GM12878 (cell line): ENCODE measurements around the gene DMAC2. TPM values are rescaled to one million over a fixed set of nuclear protein-coding genes. Genes with fewer than 3 reads are reported as not detected.
A peak's percentile ranks its signal among the peaks of the same experiment; 100 is the strongest.

Experiments
- ETV6 ChIP-seq, 2 experiments: fragments of 450-650 bp in 1 of 2; IDR thresholded peaks in 1 of 2; conservative IDR thresholded peaks in 1 of 2; 2 replicates each; pipeline ENCODE4 v1.6.1; 2014; ENCODE audit warnings: antibody characterized with exemption in 1 of 2, borderline replicate concordance in 1 of 2, low read depth in 1 of 2, mild to moderate bottlenecking in 1 of 2, moderate library complexity in 1 of 2
- EZH2 ChIP-seq: IDR thresholded peaks from 2 replicates; pipeline ENCODE4 v1.6.1; 2012; ENCODE audit warnings: low read depth, mild to moderate bottlenecking, control low read depth, inconsistent platforms, low read length, borderline replicate concordance; ENCODE audit not compliant: control insufficient read depth
- KAT2A ChIP-seq: conservative IDR thresholded peaks from 2 replicates; pipeline ENCODE4 v1.6.1; 2011; ENCODE audit warnings: low read depth, low read length; ENCODE audit not compliant: control insufficient read depth
- MXI1 ChIP-seq: fragments of 150-350 bp; IDR thresholded peaks from 2 replicates; pipeline ENCODE4 v1.6.1; 2011; ENCODE audit warnings: low read depth, mild to moderate bottlenecking, inconsistent platforms, low read length, improper control_type of control experiment
- NFIC ChIP-seq: IDR thresholded peaks from 2 replicates; pipeline ENCODE4 v1.6.1; 2012; ENCODE audit warnings: low read depth, mild to moderate bottlenecking, inconsistent platforms, low read length, moderate library complexity
- NFYA ChIP-seq: IDR thresholded peaks from 2 replicates; pipeline ENCODE4 v1.6.1; 2011; ENCODE audit warnings: low read depth, mild to moderate bottlenecking, low read length, improper control_type of control experiment, borderline replicate concordance
- NRF1 ChIP-seq: conservative IDR thresholded peaks from 2 replicates; pipeline ENCODE4 v1.6.1; 2011; ENCODE audit warnings: mild to moderate bottlenecking, low read depth, low read length, improper control_type of control experiment
- PAX5 ChIP-seq: IDR thresholded peaks from 2 replicates; pipeline ENCODE4 v1.6.1; 2011; ENCODE audit warnings: low read depth, low read length, borderline replicate concordance
- RFX5 ChIP-seq: IDR thresholded peaks from 2 replicates; pipeline ENCODE4 v1.6.1; 2011; ENCODE audit warnings: low read depth, low read length, improper control_type of control experiment
- SMC3 ChIP-seq: IDR thresholded peaks from 2 replicates; pipeline ENCODE4 v1.6.1; 2011; ENCODE audit warnings: low read length, improper control_type of control experiment, borderline replicate concordance
- STAT1 ChIP-seq: fragments of 450-650 bp; conservative IDR thresholded peaks from 2 replicates; pipeline ENCODE4 v1.6.1; 2014; ENCODE audit warnings: antibody characterized with exemption, mild to moderate bottlenecking
- TBL1XR1 ChIP-seq: IDR thresholded peaks from 2 replicates; pipeline ENCODE4 v1.6.1; 2012; ENCODE audit warnings: low read depth, low read length, improper control_type of control experiment
- TCF3 ChIP-seq: IDR thresholded peaks from 2 replicates; pipeline ENCODE4 v1.6.1; 2012; ENCODE audit warnings: low read depth, mild to moderate bottlenecking, low read length, borderline replicate concordance; ENCODE audit not compliant: insufficient read depth
- WRNIP1 ChIP-seq: IDR thresholded peaks from 2 replicates; pipeline ENCODE4 v1.6.1; 2011; ENCODE audit warnings: low read depth, low read length, improper control_type of control experiment, borderline replicate concordance
- ZNF217 ChIP-seq: fragments of 450-650 bp; IDR thresholded peaks from 2 replicates; pipeline ENCODE4 v1.6.1; 2017; ENCODE audit warnings: antibody characterized with exemption, mild to moderate bottlenecking
- ZNF622 ChIP-seq: fragments of 450-650 bp; IDR thresholded peaks from 2 replicates; pipeline ENCODE4 v1.6.1; 2017; ENCODE audit warnings: mild to moderate bottlenecking, inconsistent platforms
- polyA plus RNA-seq, 11 experiments: library from polyadenylated mRNA; depleted of rRNA in 4 of 11; unstranded in 6 of 11; stranded (reverse) in 5 of 11; fragments of >200 nt; fragmentation: Nextera tagmentation in 4 of 11; fragmentation: Illumina TruSeq in 1 of 11; extraction: Ambion mirVana in 4 of 11; extraction: Trizol in 1 of 11; gene quantifications; 1 replicate in 1 of 11; 2 replicates in 10 of 11; pipeline versions ENCODE4 v1.2.1 to v1.2.3, GENCODE V29; 2011 to 2016; ENCODE audit warnings: inconsistent platforms in 2 of 11, missing spikeins in 2 of 11, low read depth in 1 of 11
- total RNA-seq, 4 experiments: library from RNA; depleted of rRNA in 3 of 4; stranded (reverse); fragments of >200 nt in 3 of 4; fragmentation: Illumina TruSeq in 1 of 4; extraction: Trizol in 1 of 4; gene quantifications; 2 replicates each; pipeline versions ENCODE4 v1.2.1 to v1.2.3, GENCODE V29; 2013 to 2021
- TF ChIP-seq, protein P1 (sequence below): fragments of 450-650 bp; IDR thresholded peaks from 2 replicates; pipeline ENCODE4 v1.6.1; 2017; ENCODE audit warnings: borderline replicate concordance
- TF ChIP-seq, protein P2 (sequence below): IDR thresholded peaks from 2 replicates; pipeline ENCODE4 v1.6.1; 2012; ENCODE audit warnings: low read depth, low read length, improper control_type of control experiment
- TF ChIP-seq, protein P3 (sequence below): fragments of 450-650 bp; formaldehyde crosslinking; IDR thresholded peaks from 2 replicates; pipeline ENCODE4 v1.4.0; 2022; ENCODE audit warnings: mild to moderate bottlenecking, moderate library complexity
- TF ChIP-seq, protein P4 (sequence below): IDR thresholded peaks from 2 replicates; pipeline ENCODE4 v1.6.1; 2012; ENCODE audit warnings: low read depth, low read length, improper control_type of control experiment
- TF ChIP-seq, protein P5 (sequence below): fragments of 150-350 bp; IDR thresholded peaks from 2 replicates; pipeline ENCODE4 v1.6.1; 2014; ENCODE audit warnings: mild to moderate bottlenecking, low read depth, low read length

Gene DMAC2
- total and polyA plus RNA-seq, 10 of the 15 experiments (the other 5 are each of a cell fraction or from before 2014, with no cell fraction given) = 10.8 to 57.2 (median 42.7) TPM

DNA sequence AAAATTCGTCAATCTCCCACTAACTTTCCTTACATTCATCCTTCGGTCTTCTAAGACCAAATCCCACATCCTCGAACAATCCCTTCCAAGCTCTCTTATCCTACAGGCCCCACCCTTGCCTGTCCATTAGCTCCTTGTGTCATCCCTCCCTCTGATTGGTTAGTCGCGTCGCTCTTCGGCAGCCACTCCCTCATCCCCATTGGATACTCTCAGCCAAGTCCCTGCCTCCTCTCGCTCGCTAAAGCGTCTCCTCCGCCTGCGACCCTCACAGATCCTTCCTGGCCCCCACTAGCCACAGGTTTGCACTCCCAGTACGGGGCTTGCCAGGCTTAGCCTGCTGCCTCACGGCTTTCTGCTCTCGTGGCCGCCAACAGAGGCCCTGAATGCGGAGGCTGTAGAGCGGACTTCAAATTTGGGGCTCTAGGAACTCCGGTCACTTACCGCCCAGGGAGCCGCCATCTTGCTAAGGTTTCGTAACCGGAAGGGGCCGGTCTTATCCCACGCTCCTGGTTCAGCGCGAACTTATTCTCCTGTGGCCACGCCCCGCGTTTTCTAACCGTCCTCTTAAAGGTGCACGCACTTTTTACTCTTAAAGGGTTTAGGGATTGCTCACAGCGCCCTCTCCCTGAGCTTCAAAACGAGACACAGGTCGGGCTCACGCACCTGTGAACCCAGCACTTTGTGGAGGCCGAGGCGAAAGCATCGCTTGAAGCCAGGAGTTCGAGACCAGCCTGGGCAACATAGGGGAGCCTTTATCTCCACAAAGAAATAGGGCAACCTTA lies at the start of gene DMAC2 (continued):
- TF ChIP-seq NFIC (peak; percentile 21; the same call in 1 of the 2 replicates), ZNF217 (peak; percentile 90; the same call in 1 of the 2 replicates), RFX5 (no peak), MXI1 (peak; percentile 86), KAT2A (no peak), NFYA (no peak), TCF3 (no peak), EZH2 (no peak), PAX5 (peak; percentile 22; the same call in 1 of the 2 replicates), SMC3 (peak; percentile 41; the same call in 1 of the 2 replicates), WRNIP1 (no peak), TBL1XR1 (no peak), ZNF622 (no peak), STAT1 (peak; percentile 69; the same call in 1 of the 2 replicates), ETV6 (conservative IDR thresholded peaks at IDR 0.05 in 1 of 2, IDR thresholded peaks at IDR 0.05 in 1 of 2; ENCODE audit: borderline replicate concordance in 1 of 2, low read depth in 1 of 2) (no peak), NRF1 (no peak)
- TF ChIP-seq, protein P1, sequence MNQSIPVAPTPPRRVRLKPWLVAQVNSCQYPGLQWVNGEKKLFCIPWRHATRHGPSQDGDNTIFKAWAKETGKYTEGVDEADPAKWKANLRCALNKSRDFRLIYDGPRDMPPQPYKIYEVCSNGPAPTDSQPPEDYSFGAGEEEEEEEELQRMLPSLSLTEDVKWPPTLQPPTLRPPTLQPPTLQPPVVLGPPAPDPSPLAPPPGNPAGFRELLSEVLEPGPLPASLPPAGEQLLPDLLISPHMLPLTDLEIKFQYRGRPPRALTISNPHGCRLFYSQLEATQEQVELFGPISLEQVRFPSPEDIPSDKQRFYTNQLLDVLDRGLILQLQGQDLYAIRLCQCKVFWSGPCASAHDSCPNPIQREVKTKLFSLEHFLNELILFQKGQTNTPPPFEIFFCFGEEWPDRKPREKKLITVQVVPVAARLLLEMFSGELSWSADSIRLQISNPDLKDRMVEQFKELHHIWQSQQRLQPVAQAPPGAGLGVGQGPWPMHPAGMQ = no peak
- TF ChIP-seq, protein P2, sequence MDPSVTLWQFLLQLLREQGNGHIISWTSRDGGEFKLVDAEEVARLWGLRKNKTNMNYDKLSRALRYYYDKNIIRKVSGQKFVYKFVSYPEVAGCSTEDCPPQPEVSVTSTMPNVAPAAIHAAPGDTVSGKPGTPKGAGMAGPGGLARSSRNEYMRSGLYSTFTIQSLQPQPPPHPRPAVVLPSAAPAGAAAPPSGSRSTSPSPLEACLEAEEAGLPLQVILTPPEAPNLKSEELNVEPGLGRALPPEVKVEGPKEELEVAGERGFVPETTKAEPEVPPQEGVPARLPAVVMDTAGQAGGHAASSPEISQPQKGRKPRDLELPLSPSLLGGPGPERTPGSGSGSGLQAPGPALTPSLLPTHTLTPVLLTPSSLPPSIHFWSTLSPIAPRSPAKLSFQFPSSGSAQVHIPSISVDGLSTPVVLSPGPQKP = peak; percentile 69
- TF ChIP-seq, protein P3, sequence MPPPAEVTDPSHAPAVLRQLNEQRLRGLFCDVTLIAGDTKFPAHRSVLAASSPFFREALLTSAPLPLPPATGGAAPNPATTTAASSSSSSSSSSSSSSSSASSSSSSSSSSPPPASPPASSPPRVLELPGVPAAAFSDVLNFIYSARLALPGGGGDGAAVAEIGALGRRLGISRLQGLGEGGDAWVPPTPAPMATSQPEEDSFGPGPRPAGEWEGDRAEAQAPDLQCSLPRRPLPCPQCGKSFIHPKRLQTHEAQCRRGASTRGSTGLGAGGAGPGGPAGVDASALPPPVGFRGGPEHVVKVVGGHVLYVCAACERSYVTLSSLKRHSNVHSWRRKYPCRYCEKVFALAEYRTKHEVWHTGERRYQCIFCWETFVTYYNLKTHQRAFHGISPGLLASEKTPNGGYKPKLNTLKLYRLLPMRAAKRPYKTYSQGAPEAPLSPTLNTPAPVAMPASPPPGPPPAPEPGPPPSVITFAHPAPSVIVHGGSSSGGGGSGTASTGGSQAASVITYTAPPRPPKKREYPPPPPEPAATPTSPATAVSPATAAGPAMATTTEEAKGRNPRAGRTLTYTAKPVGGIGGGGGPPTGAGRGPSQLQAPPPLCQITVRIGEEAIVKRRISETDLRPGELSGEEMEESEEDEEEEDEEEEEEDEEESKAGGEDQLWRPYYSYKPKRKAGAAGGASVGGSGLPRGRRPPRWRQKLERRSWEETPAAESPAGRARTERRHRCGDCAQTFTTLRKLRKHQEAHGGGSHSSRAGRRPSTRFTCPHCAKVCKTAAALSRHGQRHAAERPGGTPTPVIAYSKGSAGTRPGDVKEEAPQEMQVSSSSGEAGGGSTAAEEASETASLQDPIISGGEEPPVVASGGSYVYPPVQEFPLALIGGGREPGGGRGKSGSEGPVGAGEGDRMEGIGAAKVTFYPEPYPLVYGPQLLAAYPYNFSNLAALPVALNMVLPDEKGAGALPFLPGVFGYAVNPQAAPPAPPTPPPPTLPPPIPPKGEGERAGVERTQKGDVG = no peak
- TF ChIP-seq, protein P4, sequence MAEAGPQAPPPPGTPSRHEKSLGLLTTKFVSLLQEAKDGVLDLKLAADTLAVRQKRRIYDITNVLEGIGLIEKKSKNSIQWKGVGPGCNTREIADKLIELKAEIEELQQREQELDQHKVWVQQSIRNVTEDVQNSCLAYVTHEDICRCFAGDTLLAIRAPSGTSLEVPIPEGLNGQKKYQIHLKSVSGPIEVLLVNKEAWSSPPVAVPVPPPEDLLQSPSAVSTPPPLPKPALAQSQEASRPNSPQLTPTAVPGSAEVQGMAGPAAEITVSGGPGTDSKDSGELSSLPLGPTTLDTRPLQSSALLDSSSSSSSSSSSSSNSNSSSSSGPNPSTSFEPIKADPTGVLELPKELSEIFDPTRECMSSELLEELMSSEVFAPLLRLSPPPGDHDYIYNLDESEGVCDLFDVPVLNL = peak; percentile 12; the same call in 1 of the 2 replicates
- TF ChIP-seq, protein P5, sequence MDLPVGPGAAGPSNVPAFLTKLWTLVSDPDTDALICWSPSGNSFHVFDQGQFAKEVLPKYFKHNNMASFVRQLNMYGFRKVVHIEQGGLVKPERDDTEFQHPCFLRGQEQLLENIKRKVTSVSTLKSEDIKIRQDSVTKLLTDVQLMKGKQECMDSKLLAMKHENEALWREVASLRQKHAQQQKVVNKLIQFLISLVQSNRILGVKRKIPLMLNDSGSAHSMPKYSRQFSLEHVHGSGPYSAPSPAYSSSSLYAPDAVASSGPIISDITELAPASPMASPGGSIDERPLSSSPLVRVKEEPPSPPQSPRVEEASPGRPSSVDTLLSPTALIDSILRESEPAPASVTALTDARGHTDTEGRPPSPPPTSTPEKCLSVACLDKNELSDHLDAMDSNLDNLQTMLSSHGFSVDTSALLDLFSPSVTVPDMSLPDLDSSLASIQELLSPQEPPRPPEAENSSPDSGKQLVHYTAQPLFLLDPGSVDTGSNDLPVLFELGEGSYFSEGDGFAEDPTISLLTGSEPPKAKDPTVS = no peak
